Measurements from ENCODE around the gene TRMT61B.

GRCh38 chr2:28896906-28897305 is 26.8 kb upstream of the TRMT61B start:
- TF ChIP-seq BCL3 (IDR thresholded peaks at IDR 0.05; ENCODE audit: borderline replicate concordance, insufficient read depth, low read depth, low read length, poor library complexity, severe bottlenecking) (no peak), FOXM1 (IDR thresholded peaks at IDR 0.05; ENCODE audit: low read depth, low read length) (no peak), MEF2B (IDR thresholded peaks at IDR 0.05; ENCODE audit: partially characterized antibody, poor library complexity, severe bottlenecking) (no peak), ZNF24 (IDR thresholded peaks at IDR 0.05) (no peak)
- TF ChIP-seq, protein P1, sequence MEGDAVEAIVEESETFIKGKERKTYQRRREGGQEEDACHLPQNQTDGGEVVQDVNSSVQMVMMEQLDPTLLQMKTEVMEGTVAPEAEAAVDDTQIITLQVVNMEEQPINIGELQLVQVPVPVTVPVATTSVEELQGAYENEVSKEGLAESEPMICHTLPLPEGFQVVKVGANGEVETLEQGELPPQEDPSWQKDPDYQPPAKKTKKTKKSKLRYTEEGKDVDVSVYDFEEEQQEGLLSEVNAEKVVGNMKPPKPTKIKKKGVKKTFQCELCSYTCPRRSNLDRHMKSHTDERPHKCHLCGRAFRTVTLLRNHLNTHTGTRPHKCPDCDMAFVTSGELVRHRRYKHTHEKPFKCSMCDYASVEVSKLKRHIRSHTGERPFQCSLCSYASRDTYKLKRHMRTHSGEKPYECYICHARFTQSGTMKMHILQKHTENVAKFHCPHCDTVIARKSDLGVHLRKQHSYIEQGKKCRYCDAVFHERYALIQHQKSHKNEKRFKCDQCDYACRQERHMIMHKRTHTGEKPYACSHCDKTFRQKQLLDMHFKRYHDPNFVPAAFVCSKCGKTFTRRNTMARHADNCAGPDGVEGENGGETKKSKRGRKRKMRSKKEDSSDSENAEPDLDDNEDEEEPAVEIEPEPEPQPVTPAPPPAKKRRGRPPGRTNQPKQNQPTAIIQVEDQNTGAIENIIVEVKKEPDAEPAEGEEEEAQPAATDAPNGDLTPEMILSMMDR (IDR thresholded peaks at IDR 0.05 in 2 of 3, conservative IDR thresholded peaks at IDR 0.05 in 1 of 3; ENCODE audit: control insufficient read depth in 2 of 3, extremely low read depth in 1 of 3, insufficient read depth in 1 of 3, low read depth in 3 of 3, low read length in 3 of 3): no peak

Data from GM12878 (cell line).